K562 (cell line): Measurements from ENCODE around the gene MBNL1. TPM values are rescaled to one million over a fixed set of nuclear protein-coding genes. Genes with fewer than 3 reads are reported as not detected.
A peak's percentile ranks its signal among the peaks of the same experiment; 100 is the strongest.

Experiments
- ATAC-seq: fragments of 200-7000 bp; cut with Tn5 transposase; 3 replicates; pipeline ENCODE4 v1.9.1; 2020; ENCODE audit warnings: moderate library complexity
- BruUV-seq: library from RNA; stranded (reverse); fragments of 400-500 nt; replicated peaks from 2 replicates; lab custom pipeline; 2021; lab: Mats Ljungman, UMichigan
- CTCF ChIA-PET: fragments of 300-600 bp; formaldehyde crosslinking; extraction: SDS; loops from one replicate; lab custom pipeline; 2021; ENCODE audit warnings: low intra/inter-chr PET ratio; lab: Yijun Ruan, JAX
- POLR2A ChIA-PET: fragments of 300-600, 350-650 bp; sonication (Branson Sonifier 250); formaldehyde crosslinking; extraction: SDS; loops from one replicate; lab custom pipeline; 2021; ENCODE audit warnings: antibody characterized with exemption, inconsistent platforms; lab: Yijun Ruan, JAX
- DNase-seq, 4 experiments: peaks; one replicate each; pipeline versions ENCODE4 v3.0.0 to v3.0.0-alpha.2; 2011 to 2018; ENCODE audit warnings: low spot score in 3 of 4, mixed read lengths in 3 of 4; ENCODE audit errors: extremely low read depth in 1 of 4
- FAIRE-seq: peaks from 2 replicates; lab custom pipeline; 2011; peaks lifted over from hg19 to GRCh38; lab: Jason Lieb, UNC
- H2AFZ ChIP-seq: 2 replicates; pipeline ENCODE4 v1.6.0; 2011; ENCODE audit warnings: low read depth, low read length, control low read depth, inconsistent platforms
- H3K27ac ChIP-seq: fragments of 200-600 bp; 3 replicates; pipeline ENCODE4 v1.8.0; 2011; ENCODE audit warnings: low read depth, mild to moderate bottlenecking, control low read depth, inconsistent platforms, low read length, moderate library complexity, mixed read lengths; ENCODE audit errors: extremely low read depth
- H3K27me3 ChIP-seq, 2 experiments: fragments of 300-600 bp in 1 of 2; 2 replicates in 1 of 2; 3 replicates in 1 of 2; pipeline versions ENCODE4 v1.6.0 to v1.8.0; 2011; ENCODE audit warnings: inconsistent platforms in 2 of 2, low read length in 2 of 2, mild to moderate bottlenecking in 1 of 2, mixed read lengths in 1 of 2, moderate library complexity in 1 of 2; ENCODE audit not compliant: control insufficient read depth in 2 of 2, insufficient read depth in 2 of 2
- H3K36me3 ChIP-seq: fragments of 300-600 bp; 3 replicates; pipeline ENCODE4 v1.8.0; 2011; ENCODE audit warnings: mild to moderate bottlenecking, low read length, inconsistent platforms; ENCODE audit not compliant: control insufficient read depth, insufficient read depth
- H3K4me1 ChIP-seq, 2 experiments: fragments of 200-600 bp in 1 of 2; replicated peaks in 1 of 2; 2 replicates in 1 of 2; 3 replicates in 1 of 2; pipeline versions ENCODE4 v1.5.1 to v1.8.0; 2011; ENCODE audit warnings: inconsistent platforms in 2 of 2, low read length in 2 of 2, mild to moderate bottlenecking in 1 of 2, mixed read lengths in 1 of 2, moderate library complexity in 1 of 2; ENCODE audit not compliant: control insufficient read depth in 2 of 2, insufficient read depth in 2 of 2
- H3K4me2 ChIP-seq: 2 replicates; pipeline ENCODE4 v1.6.1; 2011; ENCODE audit warnings: low read length, control low read depth, inconsistent platforms, mixed read lengths; ENCODE audit not compliant: insufficient read depth
- H3K4me3 ChIP-seq: fragments of 200-600 bp; sonication (generic), shearing (Covaris generic); 2 replicates; pipeline ENCODE4 v1.5.1; 2016; ENCODE audit warnings: control low read depth, inconsistent platforms
- H3K79me2 ChIP-seq: fragments of 200-600 bp; 3 replicates; pipeline ENCODE4 v1.8.0; 2011; ENCODE audit warnings: low read length, inconsistent platforms; ENCODE audit not compliant: control insufficient read depth, insufficient read depth
- H3K9ac ChIP-seq, 2 experiments: 2 replicates each; pipeline versions ENCODE4 v1.6.0 to v1.6.1; 2011; ENCODE audit warnings: low read depth in 2 of 2, low read length in 2 of 2, control low read depth in 1 of 2, inconsistent platforms in 1 of 2, mild to moderate bottlenecking in 1 of 2, mixed read lengths in 1 of 2; ENCODE audit not compliant: insufficient read depth in 1 of 2
- H3K9me1 ChIP-seq: one replicate; pipeline ENCODE4 v1.6.0; 2011; ENCODE audit warnings: inconsistent platforms, mild to moderate bottlenecking, low read length, moderate library complexity; ENCODE audit not compliant: control insufficient read depth, insufficient read depth
- H3K9me3 ChIP-seq: replicated peaks from 2 replicates; pipeline ENCODE4 v1.5.1; 2011; ENCODE audit warnings: low read depth, low read length, inconsistent platforms; ENCODE audit not compliant: control insufficient read depth, insufficient read depth
- H4K20me1 ChIP-seq: replicated peaks from 2 replicates; pipeline ENCODE4 v1.6.1; 2011; ENCODE audit warnings: low read length, inconsistent platforms, mixed read lengths; ENCODE audit not compliant: control insufficient read depth, insufficient read depth
- CEBPB ChIP-seq: fragments of 450-650 bp; IDR thresholded peaks from 2 replicates; pipeline ENCODE4 v1.6.1; 2016; ENCODE audit warnings: missing genetic modification characterization, missing compliant biosample characterization
- KDM1A ChIP-seq, 2 experiments: fragments of 450-650 bp; IDR thresholded peaks; 2 replicates each; pipeline ENCODE4 v1.6.1; 2016; ENCODE audit warnings: mild to moderate bottlenecking in 2 of 2
- MLLT1 ChIP-seq, 2 experiments: fragments of 450-650 bp; IDR thresholded peaks; 2 replicates each; pipeline ENCODE4 v1.6.1; 2016
- MNT ChIP-seq, 2 experiments: fragments of 450-650 bp; conservative IDR thresholded peaks; 2 replicates each; pipeline ENCODE4 v1.6.1; 2017; ENCODE audit warnings: mild to moderate bottlenecking in 2 of 2, moderate library complexity in 2 of 2
- RAD51 ChIP-seq: fragments of 450-650 bp; IDR thresholded peaks from 2 replicates; pipeline ENCODE4 v1.7.1; 2016; ENCODE audit warnings: low read depth, mild to moderate bottlenecking, borderline replicate concordance
- ZFP30 ChIP-seq: fragments of 250-450 bp; sonication (Bioruptor Pico); IDR thresholded peaks from 2 replicates; pipeline ENCODE4 v1.8.0; 2022; ENCODE audit warnings: moderate library complexity, mild to moderate bottlenecking, inconsistent platforms, borderline replicate concordance
- whole genome bisulfite sequencing: fragments of 100-300 bp; shearing (Covaris generic); methylation state at CpG from one replicate; pipeline ENCODE4 v1.1.6; 2016; ENCODE audit warnings: low coverage, mixed read lengths; ENCODE audit not compliant: insufficient coverage; ENCODE audit errors: missing lambda C conversion rate; 5-methylcytosine and 5-hydroxymethylcytosine counted together
- in situ Hi-C: fragments of 300-500 bp; cut with MboI; formaldehyde crosslinking; loops from 4 replicates; pipeline ENCODE4 v1.15.0; 2018; ENCODE audit warnings: inconsistent platforms, mixed read lengths
- intact Hi-C: fragments of 100-400 bp; cut with micrococcal nuclease; formaldehyde crosslinking; loops from 2 replicates; pipeline ENCODE4 v1.14.2; 2022
- polyA plus RNA-seq, 8 experiments: library from polyadenylated mRNA; depleted of rRNA in 4 of 8; stranded (reverse) in 5 of 8; unstranded in 3 of 8; fragments of >200 nt; fragmentation: Nextera tagmentation in 2 of 8; fragmentation: Illumina TruSeq in 1 of 8; extraction: Ambion mirVana in 2 of 8; extraction: Trizol in 1 of 8; gene quantifications; 2 replicates each; pipeline versions ENCODE4 v1.2.1 to v1.2.3, GENCODE V29; 2011 to 2014; ENCODE audit warnings: inconsistent platforms in 1 of 8, missing spikeins in 1 of 8
- total RNA-seq, 7 experiments: library from RNA; depleted of rRNA in 6 of 7; stranded (reverse); fragments of >200 nt in 6 of 7; fragmentation: Illumina TruSeq in 2 of 7; extraction: Trizol in 2 of 7; gene quantifications; 2 replicates each; pipeline versions ENCODE4 v1.2.1 to v1.2.3, GENCODE V29; 2011 to 2021; ENCODE audit warnings: low replicate concordance in 1 of 7

The MBNL1 gene
- total and polyA plus RNA-seq, 9 of the 15 experiments (the other 6 are each of a cell fraction or from before 2014, with no cell fraction given) = 70.3 to 243 (median 220) TPM

- in situ Hi-C loops (no loop called here), intact Hi-C loops (no loop called here)
- DNase-seq = peak in 1 of 4 experiments; percentile 48
- peak; percentile 69 for ATAC-seq
- H3K27ac ChIP-seq = peak overlapping the region; percentile 61
- peak; percentile 67 for FAIRE-seq
- peak overlapping the region; percentile 11 to 38; a peak in 2 of 4 replicates for H3K9ac ChIP-seq
- H3K36me3 ChIP-seq = peaks cover 10% of the 10 kb centered on the region; the same call in 1 of the 3 replicates
- H3K27me3 ChIP-seq = no peaks in the 10 kb centered on the region
- ChIA-PET CTCF (interaction anchor here (0.7 kb wide), 1 partner anchor 186 kb away, joined by 3 read pairs; no protein-coding TSS in a partner anchor), POLR2A (interaction anchor here (0.8 to 1.5 kb wide), 4 partner anchors 9 to 14 kb away, joined by 3 to 7 read pairs (median 5); partner anchors contain the start of gene MBNL1)
- peaks cover 5 to 45% of the 10 kb centered on the region in 2 experiments for H3K4me1 ChIP-seq
- H3K9me1 ChIP-seq = no peaks in the 10 kb centered on the region
- no peaks in the 10 kb centered on the region; the same call in 1 of the 2 replicates for H3K9me3 ChIP-seq
- H3K4me2 ChIP-seq = peak overlapping the region; percentile 61
- no TSS peak for BruUV-seq
- peaks cover 90% of the 10 kb centered on the region for H3K79me2 ChIP-seq
- no peaks in the 10 kb centered on the region for H4K20me1 ChIP-seq
- H3K4me3 ChIP-seq = no peak overlapping the region
- 6% methylated on average over 7 of the region's 7 CpGs for whole genome bisulfite sequencing
- H2AFZ ChIP-seq = peak overlapping the region; percentile 67
- TF ChIP-seq RAD51 (0 out of 2 replicates have a peak, but pooled peaks have one; percentile 16), KDM1A (IDR thresholded peaks at IDR 0.05) (0 out of 4 replicates have a peak, but pooled peaks of 1 of the 2 experiments have one; percentile 23), MNT (conservative IDR thresholded peaks at IDR 0.05) (peak; percentile 38 to 62; a peak in 3 of 4 replicates), CEBPB (tag) (peak; percentile 78), MLLT1 (IDR thresholded peaks at IDR 0.05) (no peak), ZFP30 (CRISPR knock-in tag) (no peak)
These were observed 10.0 kb upstream of the MBNL1 start for GRCh38 chr3:152258448-152259393.
